ENCODE results near the gene HYI.
"Not testable (repeated sequence)": the region's sequence is repeated elsewhere in the genome, so short reads cannot be mapped to it uniquely, and the experiment has no call there.

Gene HYI

GRCh38 chr1:43464681-43465504, 11.2 kb upstream of the HYI start:
- DNase-seq = no peak

GRCh38 chr1:43463479-43463878, 9.7 kb upstream of the HYI start:
- no peak for DNase-seq

DNA sequence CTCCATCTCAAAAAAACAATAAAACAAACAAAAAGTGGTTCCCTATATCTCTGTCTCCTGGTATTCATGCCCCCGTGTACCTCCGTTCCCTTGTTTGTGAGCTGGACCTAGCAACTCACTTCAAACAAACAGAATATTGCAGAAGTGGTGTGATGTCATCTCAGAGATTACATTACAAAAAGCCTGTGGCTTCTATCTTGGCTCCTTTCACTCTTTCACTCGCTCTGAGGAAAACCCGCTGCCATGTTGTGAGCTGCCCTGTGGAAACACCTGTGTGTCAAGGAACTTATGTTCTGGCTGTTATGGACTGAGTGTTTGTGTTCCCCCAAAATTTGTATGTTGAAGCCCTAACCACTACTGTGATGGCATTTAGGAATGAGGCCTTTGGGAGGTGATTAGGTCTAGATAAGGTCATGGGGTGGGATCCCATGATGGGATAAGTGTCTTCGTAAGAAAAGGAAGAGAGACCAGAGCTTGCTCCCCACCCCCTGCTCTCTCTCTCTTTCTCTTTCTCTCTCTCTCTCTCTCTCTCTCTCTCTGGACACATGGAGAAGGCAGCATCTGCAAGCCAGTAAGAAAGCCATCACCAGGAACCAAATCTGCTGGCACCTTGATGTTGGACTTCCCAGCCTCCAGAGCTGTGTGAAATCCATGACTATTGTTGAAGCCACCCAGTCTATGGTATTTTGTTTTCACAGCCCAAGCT, 7.4 kb upstream of the HYI start:
- DNase-seq = no peak

- DNase-seq = not testable (repeated sequence)
These were observed 4.6 kb upstream of the HYI start for GRCh38 chr1:43458379-43458778.

- no peak for DNase-seq
These were observed 1.6 kb upstream of the HYI start for GRCh38 chr1:43455213-43455889.

DNA sequence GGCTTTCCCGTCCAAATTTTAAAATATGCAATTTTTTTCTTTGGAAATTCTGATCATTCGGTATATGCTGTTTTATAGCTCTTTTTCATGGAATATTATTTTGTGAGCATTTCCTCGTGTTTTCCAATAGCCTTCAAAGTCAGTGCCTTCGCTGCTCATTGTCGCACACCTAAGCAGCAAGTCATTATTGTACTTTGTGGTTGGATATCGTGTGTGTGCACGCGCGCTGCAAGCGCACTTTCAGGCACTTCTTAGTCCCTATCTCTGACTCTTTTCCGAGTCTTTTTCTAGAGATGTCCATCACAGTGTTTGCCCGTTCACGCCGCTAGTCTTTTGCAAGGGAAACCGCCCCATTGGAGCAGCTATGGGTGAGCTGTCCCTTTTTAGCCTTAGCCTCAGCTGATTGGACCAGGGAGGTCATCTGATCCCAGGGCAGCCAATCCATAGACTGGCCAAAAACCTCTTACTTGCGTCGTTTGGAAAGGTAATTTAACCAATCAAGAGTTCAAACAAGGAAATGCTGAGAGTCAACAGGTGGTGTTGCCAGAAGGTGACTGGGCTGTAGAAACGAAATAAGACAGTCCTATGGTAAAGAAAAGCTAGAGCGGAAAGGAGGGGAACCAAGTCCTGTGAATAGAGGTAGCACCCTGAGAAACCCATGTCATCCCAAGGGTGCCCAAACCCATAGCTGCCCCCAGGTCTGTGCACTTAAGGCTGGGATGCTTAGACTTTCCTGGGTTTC, 710 bp upstream of the HYI start:
- no peak for DNase-seq

- DNase-seq = no peak
These were observed 816 bp downstream of the HYI start for GRCh38 chr1:43452789-43453441.

- no peak for DNase-seq
These were observed 1.8 kb downstream of the HYI start for GRCh38 chr1:43451701-43452532.

GRCh38 chr1:43451157-43451591, 2.6 kb downstream of the HYI start:
- DNase-seq = no peak

DNA sequence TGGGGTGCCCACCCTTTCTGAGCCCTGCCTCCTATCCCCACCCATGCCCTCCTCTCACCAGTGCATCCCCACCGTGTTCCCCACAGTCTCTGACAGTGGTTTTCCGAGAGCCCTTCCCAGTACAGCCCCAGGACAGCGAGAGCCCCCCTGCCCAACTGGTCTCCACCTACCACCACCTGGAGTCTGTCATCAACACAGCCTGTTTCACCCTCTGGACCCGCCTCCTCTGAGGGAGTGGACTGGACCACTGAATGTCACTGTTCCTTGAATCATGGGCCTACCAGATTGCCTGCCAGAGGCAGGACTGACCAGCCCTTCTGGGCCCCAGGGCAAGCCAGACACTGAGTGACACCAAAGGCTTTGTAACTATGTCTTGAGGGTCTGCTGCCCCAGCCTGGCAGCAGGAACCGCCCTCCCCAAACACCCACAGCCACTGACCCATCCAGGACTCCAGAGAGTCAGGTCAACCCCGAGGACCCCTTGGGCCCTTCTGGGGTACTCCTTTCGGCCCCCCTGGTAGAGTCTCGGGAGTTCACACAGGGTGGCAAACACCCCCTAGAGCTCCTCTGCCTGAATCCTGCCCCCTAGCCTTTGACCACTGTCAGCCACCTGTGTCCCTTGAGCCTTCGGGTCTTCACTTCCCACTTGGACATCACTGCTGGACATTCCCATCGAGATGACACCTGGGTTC, 3.3 kb downstream of the HYI start:
- DNase-seq = no peak

DNA sequence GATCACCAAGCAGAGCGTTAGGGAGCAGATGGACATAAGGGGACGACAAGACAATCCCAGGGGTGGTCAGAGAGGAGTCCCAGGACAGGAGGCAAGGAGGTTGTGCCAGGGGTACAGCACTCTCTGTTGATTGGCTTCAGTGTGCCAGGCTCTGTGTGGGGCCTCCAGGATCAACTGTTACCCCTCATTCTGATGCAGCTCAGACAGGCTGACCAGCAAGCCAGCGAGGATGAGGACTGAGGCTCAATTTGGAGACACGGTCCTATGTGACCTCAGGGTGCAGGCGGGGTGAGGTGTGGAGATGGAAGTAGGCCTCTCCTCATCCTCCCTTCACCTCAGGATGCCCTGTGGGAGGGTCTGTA, 4.0 kb downstream of the HYI start:
- DNase-seq = no peak

GRCh38 chr1:43448955-43449707, 4.6 kb downstream of the HYI start:
- DNase-seq = no peak

DNA sequence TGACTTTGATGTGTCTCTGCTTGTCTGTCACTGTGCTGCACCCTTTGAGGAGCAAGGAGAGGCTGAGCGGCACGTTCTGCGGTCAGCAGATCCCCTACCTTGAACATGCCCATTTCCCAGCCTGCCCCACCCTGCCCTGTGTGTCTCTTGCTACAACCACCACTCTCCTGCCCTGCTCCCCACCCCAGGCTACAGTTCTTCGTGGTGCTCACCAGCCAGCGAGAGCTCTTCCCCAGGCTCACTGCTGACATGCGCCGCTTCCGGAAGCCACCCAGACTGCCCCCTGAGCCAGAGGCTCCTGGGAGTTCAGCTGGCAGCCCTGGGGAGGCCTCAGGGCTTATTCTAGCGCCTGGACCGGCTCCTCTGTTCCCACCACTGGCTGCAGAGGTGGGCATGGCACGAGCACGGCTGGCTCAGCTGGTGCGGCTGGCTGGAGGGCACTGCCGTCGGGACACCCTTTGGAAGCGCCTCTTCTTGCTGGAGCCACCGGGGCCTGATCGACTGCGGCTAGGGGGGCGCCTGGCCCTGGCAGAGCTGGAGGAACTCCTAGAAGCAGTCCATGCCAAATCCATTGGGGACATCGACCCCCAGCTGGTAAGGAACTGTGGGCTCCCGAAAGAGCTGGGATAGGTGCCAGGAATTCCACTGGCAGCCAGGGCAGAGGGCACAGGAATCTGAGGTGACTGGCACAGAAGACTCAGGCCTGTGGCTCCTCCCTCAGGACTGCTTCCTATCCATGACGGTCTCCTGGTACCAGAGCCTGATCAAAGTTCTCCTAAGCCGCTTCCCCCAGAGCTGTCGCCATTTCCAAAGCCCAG, 5.6 kb downstream of the HYI start:
- DNase-seq = no peak

DNA sequence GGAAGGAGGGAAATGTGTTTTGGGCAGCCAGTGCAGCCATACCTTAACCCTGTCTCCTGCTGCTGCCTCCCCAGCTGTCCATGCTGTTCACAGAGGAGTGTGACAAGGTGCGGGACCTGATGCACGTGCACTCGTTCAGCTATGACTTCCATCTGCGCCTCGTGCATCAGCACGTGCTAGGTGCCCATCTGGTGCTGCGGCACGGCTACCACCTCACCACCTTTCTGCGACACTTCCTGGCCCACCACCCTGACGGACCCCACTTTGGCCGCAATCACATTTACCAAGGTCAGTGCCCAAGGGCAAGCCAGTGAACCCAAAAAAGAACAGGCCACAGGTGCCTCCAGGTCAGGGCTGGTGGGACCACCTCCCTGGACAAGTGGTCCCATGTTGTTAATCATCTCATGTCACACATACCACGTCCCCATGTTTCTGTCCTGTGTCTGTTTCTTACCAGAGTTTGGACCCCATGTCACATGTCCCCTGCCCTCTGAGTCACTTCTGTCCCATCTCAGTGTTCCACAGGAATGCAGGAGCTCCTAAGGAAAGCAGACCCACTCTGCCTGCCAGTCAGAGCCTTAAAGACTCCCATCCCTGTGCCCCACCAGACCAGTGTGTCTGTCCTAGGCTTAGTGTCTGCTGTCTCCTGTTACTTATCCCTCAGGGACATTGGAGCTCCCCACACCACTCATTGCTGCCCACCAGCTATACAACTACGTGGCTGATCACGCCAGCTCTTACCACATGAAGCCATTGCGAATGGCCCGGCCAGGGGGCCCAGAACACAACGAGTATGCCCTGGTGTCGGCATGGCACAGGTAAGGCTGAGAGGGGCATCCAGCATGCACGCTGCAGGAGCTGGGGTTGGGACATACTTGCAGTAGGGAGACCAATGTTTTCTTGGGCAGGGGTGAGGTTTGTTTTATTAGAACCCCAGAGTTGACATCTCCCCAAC, 6.6 kb downstream of the HYI start:
- DNase-seq = no peak

GRCh38 chr1:43446388-43446740, 7.4 kb downstream of the HYI start:
- no peak for DNase-seq

GRCh38 chr1:43445606-43446387, 7.9 kb downstream of the HYI start:
- DNase-seq = no peak

GRCh38 chr1:43444836-43445235, 8.9 kb downstream of the HYI start:
- DNase-seq = no peak

Data from amniotic stem cell (primary cell).